ENCODE data around the gene RGS9.
"Not testable (repeated sequence)": the region's sequence is repeated elsewhere in the genome, so short reads cannot be mapped to it uniquely, and the experiment has no call there.

Gene RGS9

GRCh38 chr17:65103896-65104295 is 33.3 kb upstream of the RGS9 start:
- Mint-ChIP-seq H3K36me3 (no peaks in the 10 kb centered on the region), H3K4me3 (no peak overlapping the region), H3K9me3 (no peaks in the 10 kb centered on the region), H3K27ac (no peak overlapping the region), H3K27me3 (no peaks in the 10 kb centered on the region), H3K4me1 (peaks cover 18% of the 10 kb centered on the region)

DNA sequence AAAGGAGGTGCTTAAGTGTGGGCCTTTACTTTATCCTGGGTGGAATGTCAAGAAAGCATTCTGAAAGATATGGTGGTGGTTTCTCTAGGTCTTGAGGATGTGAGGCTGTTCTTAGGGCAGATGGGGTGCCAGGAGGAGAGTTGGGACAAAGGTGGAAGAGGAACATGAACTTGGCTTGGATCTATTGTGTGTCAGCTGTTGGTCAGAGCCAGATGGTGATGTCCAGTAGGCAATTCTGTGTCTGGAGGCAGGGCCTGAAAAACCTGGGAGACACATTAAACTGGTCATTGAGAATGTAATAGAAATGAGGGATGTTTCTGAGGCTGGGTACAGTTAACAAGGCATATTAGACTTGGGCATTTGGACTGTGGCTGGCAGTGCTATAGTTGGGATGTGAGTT is 32.6 kb upstream of the RGS9 start:
- H3K27me3 Mint-ChIP-seq: no peaks in the 10 kb centered on the region
- H3K9me3 Mint-ChIP-seq: no peaks in the 10 kb centered on the region
- no peak overlapping the region for H3K27ac Mint-ChIP-seq

DNA sequence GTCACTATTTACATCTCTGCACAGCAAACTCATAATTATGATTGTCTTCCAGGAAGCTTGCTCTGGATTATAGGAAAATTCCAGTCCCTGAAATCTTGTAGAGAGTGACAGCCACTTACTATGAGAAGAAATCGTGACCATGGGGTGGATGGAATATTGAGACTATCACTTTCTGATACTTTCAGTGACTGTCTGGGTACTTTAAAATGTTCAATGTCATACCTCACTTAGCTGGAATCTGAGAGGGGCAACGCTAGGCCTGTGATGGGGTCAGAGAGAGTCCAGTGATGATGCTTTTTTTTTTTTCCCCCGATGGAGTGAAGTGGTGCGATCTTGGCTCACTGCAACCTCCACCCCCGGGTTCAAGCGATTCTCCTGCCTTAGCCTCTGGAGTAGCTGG is 32.2 kb upstream of the RGS9 start:
- Mint-ChIP-seq H3K9me3 (no peaks in the 10 kb centered on the region), H3K27me3 (no peaks in the 10 kb centered on the region), H3K27ac (no peak overlapping the region), H3K4me3 (no peak overlapping the region), H3K36me3 (no peaks in the 10 kb centered on the region), H3K4me1 (peaks cover 8% of the 10 kb centered on the region)

More for the DNA sequence above, 32.6 kb upstream of the RGS9 start:
- Mint-ChIP-seq H3K4me3 (no peak overlapping the region), H3K36me3 (no peaks in the 10 kb centered on the region), H3K4me1 (peaks cover 12% of the 10 kb centered on the region)

DNA sequence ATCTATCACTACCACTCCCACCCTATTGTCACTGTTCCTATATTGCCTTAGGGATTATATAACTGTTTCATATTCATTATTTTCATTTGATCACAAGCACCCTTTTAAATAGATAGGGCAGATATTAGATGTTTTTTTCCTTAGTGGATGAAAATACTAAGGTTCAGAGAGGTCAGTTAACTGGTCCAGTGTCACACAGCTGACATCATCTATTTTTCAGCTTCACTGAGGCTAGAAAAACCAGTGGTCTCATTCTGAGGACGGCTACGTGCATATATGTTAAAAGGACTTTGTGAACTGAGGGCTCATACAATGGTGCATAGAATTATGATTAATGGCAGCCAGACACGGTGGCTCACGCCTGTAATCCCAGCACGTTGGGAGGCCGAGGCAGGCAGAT is 29.0 kb upstream of the RGS9 start:
- Mint-ChIP-seq H3K9me3 (no peaks in the 10 kb centered on the region), H3K27me3 (no peaks in the 10 kb centered on the region), H3K4me1 (no peaks in the 10 kb centered on the region), H3K36me3 (no peaks in the 10 kb centered on the region), H3K4me3 (no peak overlapping the region), H3K27ac (no peak overlapping the region)

GRCh38 chr17:65109543-65109942 is 27.6 kb upstream of the RGS9 start:
- Mint-ChIP-seq H3K4me1 (no peaks in the 10 kb centered on the region), H3K36me3 (no peaks in the 10 kb centered on the region), H3K27me3 (no peaks in the 10 kb centered on the region)

GRCh38 chr17:65109990-65110680 is 27.0 kb upstream of the RGS9 start:
- Mint-ChIP-seq H3K36me3 (no peaks in the 10 kb centered on the region), H3K9me3 (no peaks in the 10 kb centered on the region), H3K4me1 (no peaks in the 10 kb centered on the region), H3K27ac (no peak overlapping the region), H3K4me3 (no peak overlapping the region), H3K27me3 (no peaks in the 10 kb centered on the region)

More at GRCh38 chr17:65109543-65109942, 27.6 kb upstream of the RGS9 start:
- no peak overlapping the region for H3K4me3 Mint-ChIP-seq
- H3K9me3 Mint-ChIP-seq: no peaks in the 10 kb centered on the region
- H3K27ac Mint-ChIP-seq: no peak overlapping the region

DNA sequence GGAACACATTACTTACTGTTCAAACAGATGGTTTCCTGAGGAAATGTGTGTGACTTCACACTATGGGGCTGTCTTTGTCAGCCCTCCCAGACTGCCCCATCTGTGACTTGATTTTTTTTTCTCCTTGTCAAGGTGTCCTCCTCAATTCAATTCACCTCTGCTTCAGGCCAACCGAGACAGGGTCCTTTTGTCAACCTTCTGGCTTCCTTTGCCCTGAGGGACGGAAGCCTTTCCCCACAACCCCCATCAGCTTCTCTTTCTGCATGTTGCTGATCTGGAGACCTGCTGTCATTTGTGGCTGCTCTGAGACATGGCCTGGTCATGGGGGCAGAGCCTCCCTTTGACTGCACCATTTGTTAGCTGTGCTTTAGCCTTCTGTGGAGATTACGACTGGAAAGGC is 21.3 kb upstream of the RGS9 start:
- Mint-ChIP-seq H3K4me1 (no peaks in the 10 kb centered on the region), H3K27me3 (no peaks in the 10 kb centered on the region), H3K27ac (no peak overlapping the region), H3K9me3 (no peaks in the 10 kb centered on the region), H3K4me3 (no peak overlapping the region), H3K36me3 (no peaks in the 10 kb centered on the region)

DNA sequence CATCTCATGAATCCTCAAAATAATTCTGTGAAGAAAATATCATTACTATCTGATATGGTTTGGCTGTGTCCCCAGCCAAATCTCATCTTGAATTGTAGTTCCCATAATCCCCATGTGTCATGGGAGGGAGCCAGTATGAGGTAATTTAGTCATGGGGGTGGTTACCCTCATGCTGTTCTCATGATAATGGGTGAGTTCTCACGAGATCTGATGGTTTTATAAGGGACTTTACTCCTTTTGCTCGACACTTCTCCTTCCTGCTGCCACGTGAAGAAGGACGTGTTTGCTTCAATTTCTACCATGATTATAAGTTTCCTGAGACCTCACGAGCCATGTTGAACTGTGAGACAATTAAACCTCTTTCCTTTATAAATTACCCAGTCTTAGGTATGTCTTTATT is 20.7 kb upstream of the RGS9 start:
- not testable (repeated sequence) for H3K9me3 Mint-ChIP-seq, H3K4me1 Mint-ChIP-seq, H3K36me3 Mint-ChIP-seq, H3K4me3 Mint-ChIP-seq, H3K27ac Mint-ChIP-seq, H3K27me3 Mint-ChIP-seq

GRCh38 chr17:65117384-65118035 is 19.7 kb upstream of the RGS9 start:
- H3K36me3 Mint-ChIP-seq: no peaks in the 10 kb centered on the region
- peaks cover 14% of the 10 kb centered on the region for H3K4me1 Mint-ChIP-seq
- H3K27me3 Mint-ChIP-seq: no peaks in the 10 kb centered on the region

DNA sequence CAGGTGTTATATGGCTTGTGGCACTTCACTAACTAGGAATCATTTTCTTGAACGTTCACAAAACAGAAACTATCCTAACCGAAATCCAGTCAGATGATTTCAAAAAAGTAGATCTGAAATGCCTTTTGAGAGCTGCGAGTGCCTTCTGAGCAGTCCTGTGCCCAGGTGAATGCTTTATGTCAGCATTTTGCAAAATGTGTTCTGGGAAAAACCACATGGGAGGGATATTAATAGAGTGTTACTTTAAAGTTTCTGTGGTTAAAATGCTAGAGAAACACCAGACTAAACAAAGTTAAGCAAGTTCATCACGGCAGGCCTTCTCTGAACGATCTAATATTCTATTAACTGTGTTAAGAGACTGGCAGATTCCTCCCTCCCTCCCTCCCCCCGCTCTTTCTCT is 15.8 kb upstream of the RGS9 start:
- Mint-ChIP-seq H3K4me1 (peaks cover 29% of the 10 kb centered on the region), H3K27me3 (no peaks in the 10 kb centered on the region), H3K9me3 (no peaks in the 10 kb centered on the region), H3K4me3 (peak overlapping the region; percentile 85), H3K36me3 (no peaks in the 10 kb centered on the region), H3K27ac (peak overlapping the region; percentile 93)

More at GRCh38 chr17:65117384-65118035, 19.7 kb upstream of the RGS9 start:
- Mint-ChIP-seq H3K9me3 (no peaks in the 10 kb centered on the region), H3K4me3 (no peak overlapping the region), H3K27ac (peak overlapping the region; percentile 52)

GRCh38 chr17:65121916-65122806 is 15.0 kb upstream of the RGS9 start:
- H3K4me1 Mint-ChIP-seq: peaks cover 29% of the 10 kb centered on the region
- H3K27me3 Mint-ChIP-seq: no peaks in the 10 kb centered on the region
- H3K27ac Mint-ChIP-seq: peak overlapping the region; percentile 93
- no peaks in the 10 kb centered on the region for H3K36me3 Mint-ChIP-seq
- H3K9me3 Mint-ChIP-seq: no peaks in the 10 kb centered on the region
- H3K4me3 Mint-ChIP-seq: peak overlapping the region; percentile 85

- Mint-ChIP-seq H3K27ac (peak overlapping the region; percentile 93), H3K4me1 (peaks cover 29% of the 10 kb centered on the region), H3K36me3 (no peaks in the 10 kb centered on the region), H3K4me3 (peak overlapping the region; percentile 85), H3K27me3 (no peaks in the 10 kb centered on the region), H3K9me3 (no peaks in the 10 kb centered on the region)
These were observed 14.1 kb upstream of the RGS9 start for GRCh38 chr17:65122836-65123756.

DNA sequence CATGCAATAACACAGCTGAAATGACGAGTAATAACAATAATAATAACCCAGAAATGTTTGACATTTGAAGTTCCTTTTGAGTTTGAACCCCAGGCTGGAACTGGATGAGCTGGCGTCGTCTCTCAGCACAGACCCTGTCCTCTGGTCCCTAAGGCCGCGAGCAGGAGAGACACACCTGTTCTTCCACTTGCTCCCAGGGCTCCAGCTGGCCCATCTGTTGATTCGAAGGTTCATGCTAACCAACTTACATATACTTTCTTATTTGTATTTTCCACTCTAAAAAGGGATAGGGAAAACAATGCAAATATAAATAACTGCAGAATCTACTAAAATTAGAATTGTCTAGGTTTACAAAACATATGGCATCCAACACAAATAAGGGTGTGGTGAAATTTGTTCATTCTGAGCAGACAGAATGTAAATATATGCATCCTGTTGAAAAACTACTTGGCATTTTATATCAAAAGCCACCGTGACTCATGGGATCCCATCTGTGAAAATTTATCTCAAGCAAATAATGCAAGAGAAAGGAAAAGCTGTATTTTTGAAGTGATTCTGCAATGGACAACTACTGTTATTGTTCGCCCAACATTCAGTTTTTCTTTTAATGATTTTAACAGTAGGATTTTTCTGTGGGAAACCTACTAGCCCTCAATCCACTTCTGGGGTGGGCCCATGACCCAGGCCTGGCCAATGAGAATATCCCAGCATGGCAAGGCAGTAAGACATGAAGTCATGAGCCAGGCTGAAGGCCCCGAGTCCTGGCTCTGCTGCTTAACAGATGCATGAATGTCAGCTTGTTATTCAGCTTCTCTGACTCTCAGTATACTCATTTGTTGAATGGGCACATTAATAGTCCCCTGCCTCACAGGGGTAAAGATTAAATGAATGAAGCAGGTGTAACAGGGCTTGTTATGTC is 13.2 kb upstream of the RGS9 start:
- peak overlapping the region; percentile 85 for H3K4me3 Mint-ChIP-seq
- H3K4me1 Mint-ChIP-seq: peaks cover 29% of the 10 kb centered on the region
- no peaks in the 10 kb centered on the region for H3K36me3 Mint-ChIP-seq
- H3K27ac Mint-ChIP-seq: peak overlapping the region; percentile 93
- no peaks in the 10 kb centered on the region for H3K9me3 Mint-ChIP-seq
- no peaks in the 10 kb centered on the region for H3K27me3 Mint-ChIP-seq

DNA sequence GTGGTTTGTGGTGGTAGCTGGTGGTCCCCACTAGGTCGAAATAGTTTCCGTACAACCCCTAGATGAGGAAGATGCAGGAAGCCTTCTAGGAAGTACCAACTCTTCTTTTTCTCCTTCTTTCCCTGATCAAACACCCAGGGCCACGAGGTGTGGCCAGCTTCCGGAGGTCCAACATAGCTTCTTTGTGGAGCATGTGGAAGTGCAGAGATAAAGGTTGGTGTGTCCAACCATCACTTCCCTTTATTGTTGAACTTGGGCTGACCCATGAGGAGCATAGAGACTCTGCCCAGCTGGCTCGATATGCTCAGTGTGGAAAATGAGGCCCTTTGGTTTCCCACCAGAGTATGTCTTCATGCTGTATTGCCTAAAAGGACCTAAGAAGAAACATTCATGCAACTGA is 6.3 kb upstream of the RGS9 start:
- Mint-ChIP-seq H3K27ac (no peak overlapping the region), H3K36me3 (no peaks in the 10 kb centered on the region), H3K4me1 (no peaks in the 10 kb centered on the region), H3K4me3 (no peak overlapping the region), H3K27me3 (peaks cover 1% of the 10 kb centered on the region), H3K9me3 (no peaks in the 10 kb centered on the region)

Measured in activated naive CD4-positive, alpha-beta T cell treated with anti-CD3 and anti-CD28 coated beads, Interleukin-2, amount 50 U/mL, for 24 hours (primary cell).